Keratinocyte (primary cell): ENCODE data around the gene POU3F1. TPM values are rescaled to one million over a fixed set of nuclear protein-coding genes. Genes with fewer than 3 reads are reported as not detected.

Experiments used
- DNase-seq: peaks from one replicate; pipeline ENCODE4 v3.0.0-alpha.2; 2011; ENCODE audit warnings: low read depth, missing footprints, low spot score
- FAIRE-seq: peaks from 2 replicates; lab custom pipeline; 2011; peaks lifted over from hg19 to GRCh38; lab: Jason Lieb, UNC
- H2AFZ ChIP-seq: 2 replicates; pipeline ENCODE4 v1.6.0; 2012; ENCODE audit warnings: low read length, control low read depth, inconsistent platforms; ENCODE audit not compliant: control insufficient read depth
- H3K27ac ChIP-seq: 2 replicates; pipeline ENCODE4 v1.5.1; 2011; ENCODE audit warnings: low read length; ENCODE audit not compliant: control insufficient read depth, insufficient read depth
- H3K27me3 ChIP-seq: 3 replicates; pipeline ENCODE4 v1.6.0; 2011; ENCODE audit warnings: low read length; ENCODE audit not compliant: control insufficient read depth, insufficient read depth; ENCODE audit errors: extremely low read depth
- H3K36me3 ChIP-seq, 2 experiments: 2 replicates in 1 of 2; 3 replicates in 1 of 2; pipeline ENCODE4 v1.5.1; 2011; ENCODE audit warnings: low read length in 2 of 2, mild to moderate bottlenecking in 1 of 2; ENCODE audit not compliant: control insufficient read depth in 2 of 2, insufficient read depth in 2 of 2; ENCODE audit errors: extremely low read depth in 1 of 2
- H3K4me1 ChIP-seq: 3 replicates; pipeline ENCODE4 v1.5.1; 2011; ENCODE audit warnings: low read length; ENCODE audit not compliant: control insufficient read depth, insufficient read depth; ENCODE audit errors: extremely low read depth
- H3K4me2 ChIP-seq: 3 replicates; pipeline ENCODE4 v1.6.0; 2011; ENCODE audit warnings: low read depth, low read length; ENCODE audit not compliant: control insufficient read depth, insufficient read depth; ENCODE audit errors: extremely low read depth
- H3K4me3 ChIP-seq, 3 experiments: fragments of 200-600 bp in 1 of 3; sonication (generic) in 1 of 3; 2 replicates in 2 of 3; 3 replicates in 1 of 3; pipeline ENCODE4 v1.5.1; 2011 to 2016; ENCODE audit warnings: low read length in 3 of 3, mild to moderate bottlenecking in 3 of 3, control low read depth in 2 of 3, inconsistent platforms in 1 of 3, low read depth in 1 of 3, mixed read lengths in 1 of 3, mixed run types in 1 of 3, moderate library complexity in 1 of 3; ENCODE audit not compliant: control insufficient read depth in 2 of 3, insufficient read depth in 2 of 3; ENCODE audit errors: extremely low read depth in 1 of 3
- H3K79me2 ChIP-seq: 2 replicates; pipeline ENCODE4 v1.6.0; 2012; ENCODE audit warnings: low read length; ENCODE audit not compliant: control insufficient read depth, insufficient read depth
- H3K9ac ChIP-seq: 3 replicates; pipeline ENCODE4 v1.6.0; 2011; ENCODE audit warnings: low read length; ENCODE audit not compliant: control insufficient read depth, insufficient read depth; ENCODE audit errors: extremely low read depth
- H3K9me1 ChIP-seq: 3 replicates; pipeline ENCODE4 v1.6.0; 2011; ENCODE audit warnings: low read length; ENCODE audit not compliant: control insufficient read depth, insufficient read depth; ENCODE audit errors: extremely low read depth
- H3K9me3 ChIP-seq: 2 replicates; pipeline ENCODE4 v1.5.1; 2012; ENCODE audit warnings: low read depth, low read length; ENCODE audit not compliant: control insufficient read depth
- H4K20me1 ChIP-seq: 3 replicates; pipeline ENCODE4 v1.6.0; 2011; ENCODE audit warnings: low read length; ENCODE audit not compliant: control insufficient read depth, insufficient read depth; ENCODE audit errors: extremely low read depth
- CTCF ChIP-seq, 3 experiments: IDR thresholded peaks in 1 of 3; conservative IDR thresholded peaks in 1 of 3; optimal IDR thresholded peaks in 1 of 3; 2 replicates in 2 of 3; 3 replicates in 1 of 3; pipeline versions ENCODE3 to v1.5.1; 2011; ENCODE audit warnings: low read length in 3 of 3, mild to moderate bottlenecking in 3 of 3, moderate library complexity in 2 of 3, control low read depth in 1 of 3, inconsistent platforms in 1 of 3; ENCODE audit not compliant: insufficient read depth in 2 of 3; ENCODE audit errors: extremely low read depth in 1 of 3
- EZH2 ChIP-seq: IDR thresholded peaks from one replicate; pipeline ENCODE4 v1.6.1; 2012; ENCODE audit warnings: inconsistent platforms, mild to moderate bottlenecking, low read length, moderate library complexity
- dilution Hi-C: fragments of 300-500 bp; cut with MboI; formaldehyde crosslinking; loops from one replicate; pipeline ENCODE4 v1.7.0; 2020; ENCODE audit warnings: low sequenced_read_pairs; ENCODE audit not compliant: extremely low pct_ligation_motif_present
- polyA plus RNA-seq, 5 experiments: library from polyadenylated mRNA; depleted of rRNA in 3 of 5; stranded (reverse) in 3 of 5; stranded (forward) in 1 of 5; unstranded in 1 of 5; fragments of >200 nt; gene quantifications; 1 replicate in 1 of 5; 2 replicates in 3 of 5; 3 replicates in 1 of 5; pipeline versions ENCODE4 v1.2.1 to v1.2.3, GENCODE V29; 2011 to 2012; ENCODE audit warnings: missing spikeins in 2 of 5, low read depth in 1 of 5, low replicate concordance in 1 of 5

The POU3F1 gene
- polyA plus RNA-seq, 1 donor (not counting 4 experiments of a cell fraction or from before 2014, with no cell fraction given): 0.59 TPM

GRCh38 chr1:38076038-38076437 lies 29.4 kb upstream of the POU3F1 start:
- no peaks in the 10 kb centered on the region for H3K27me3 ChIP-seq

DNA sequence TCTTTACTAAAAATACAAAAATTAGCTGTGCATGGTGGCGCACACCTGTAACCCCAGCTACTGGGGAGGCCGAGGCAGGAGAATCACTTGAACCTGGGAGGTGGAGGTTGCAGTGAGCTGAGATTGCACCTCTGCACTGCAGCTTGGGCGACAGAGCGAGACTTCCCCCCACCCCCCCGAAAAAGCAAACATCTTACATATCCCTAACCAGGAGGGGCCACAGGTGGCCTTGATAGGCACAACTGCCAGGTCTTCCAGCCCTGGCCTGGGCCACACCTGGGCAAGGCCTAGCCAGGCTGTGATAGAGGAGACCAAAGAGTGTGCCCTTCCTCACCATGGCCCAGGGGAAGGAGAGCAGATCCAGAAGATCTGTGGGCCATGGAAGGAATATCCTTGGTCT lies 28.6 kb upstream of the POU3F1 start:
- no peaks in the 10 kb centered on the region for H3K9me3 ChIP-seq
- no peak for DNase-seq
- H3K4me3 ChIP-seq: no peak overlapping the region
- no peaks in the 10 kb centered on the region for H3K36me3 ChIP-seq
- no peak for FAIRE-seq
- dilution Hi-C loops: no loop called here
- TF ChIP-seq CTCF (optimal IDR thresholded peaks at IDR 0.05 in 1 of 3, IDR thresholded peaks at IDR 0.05 in 1 of 3, conservative IDR thresholded peaks at IDR 0.05 in 1 of 3; ENCODE audit: extremely low read depth in 1 of 3, insufficient read depth in 2 of 3, low read length in 3 of 3): no peak
- TF ChIP-seq EZH2: no peak
- no peak overlapping the region for H3K4me2 ChIP-seq
- no peak overlapping the region for H2AFZ ChIP-seq
- no peaks in the 10 kb centered on the region for H4K20me1 ChIP-seq
- H3K4me1 ChIP-seq: peaks cover 25% of the 10 kb centered on the region
- H3K27ac ChIP-seq: no peak overlapping the region
- H3K9me1 ChIP-seq: no peaks in the 10 kb centered on the region
- H3K79me2 ChIP-seq: no peaks in the 10 kb centered on the region
- no peak overlapping the region for H3K9ac ChIP-seq
- H3K27me3 ChIP-seq: no peaks in the 10 kb centered on the region

More at GRCh38 chr1:38076038-38076437, 29.4 kb upstream of the POU3F1 start:
- H3K4me3 ChIP-seq: no peak overlapping the region
- no peak overlapping the region for H3K4me2 ChIP-seq
- H3K9me1 ChIP-seq: no peaks in the 10 kb centered on the region
- H3K9me3 ChIP-seq: no peaks in the 10 kb centered on the region
- no peak overlapping the region for H2AFZ ChIP-seq
- no peak overlapping the region for H3K27ac ChIP-seq
- H3K79me2 ChIP-seq: no peaks in the 10 kb centered on the region
- TF ChIP-seq CTCF (optimal IDR thresholded peaks at IDR 0.05 in 1 of 3, IDR thresholded peaks at IDR 0.05 in 1 of 3, conservative IDR thresholded peaks at IDR 0.05 in 1 of 3; ENCODE audit: extremely low read depth in 1 of 3, insufficient read depth in 2 of 3, low read length in 3 of 3) (no peak), EZH2 (no peak)
- FAIRE-seq: no peak
- H3K9ac ChIP-seq: no peak overlapping the region
- DNase-seq: no peak
- H3K4me1 ChIP-seq: peaks cover 23% of the 10 kb centered on the region
- no peaks in the 10 kb centered on the region for H3K36me3 ChIP-seq
- no peaks in the 10 kb centered on the region for H4K20me1 ChIP-seq
- dilution Hi-C loops: no loop called here
